ENCODE measurements around the gene RASSF1.
"Not testable (repeated sequence)": the region's sequence is repeated elsewhere in the genome, so short reads cannot be mapped to it uniquely, and the experiment has no call there.

Gene RASSF1

DNA sequence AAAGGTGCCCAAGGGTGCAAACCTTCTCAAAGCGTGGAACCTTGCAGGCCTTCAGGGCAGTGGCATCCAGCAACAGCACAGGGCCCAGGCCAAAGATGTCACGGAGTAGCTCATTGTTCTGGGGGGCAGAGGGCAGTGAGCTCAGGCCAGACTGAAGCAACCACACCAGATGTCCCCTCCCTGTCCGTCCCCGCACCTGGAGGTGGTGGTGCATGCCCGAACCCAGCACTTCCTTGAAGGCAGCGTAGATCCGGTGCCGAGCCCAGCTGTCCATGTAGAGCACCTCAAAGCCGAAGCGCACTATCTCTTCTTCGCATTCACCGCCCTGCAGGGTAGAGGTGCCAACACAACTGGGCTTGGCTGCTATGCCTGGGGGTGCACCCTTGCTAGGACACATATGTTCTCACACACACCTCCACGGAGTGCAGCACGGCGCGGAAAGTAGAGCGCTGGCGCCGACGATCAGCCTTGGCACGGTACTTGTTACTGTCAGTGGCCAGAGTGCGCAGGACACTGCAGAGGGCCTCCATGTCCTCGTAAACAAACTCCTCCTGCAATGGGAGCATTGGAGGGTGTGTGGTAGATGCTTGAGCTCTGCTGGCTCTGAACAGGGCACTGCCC lies 52.1 kb downstream of the RASSF1 start:
- H3K4me3 ChIP-seq (ENCODE audit: low read depth, low read length), result no peak overlapping the region
- TF ChIP-seq, protein P1, sequence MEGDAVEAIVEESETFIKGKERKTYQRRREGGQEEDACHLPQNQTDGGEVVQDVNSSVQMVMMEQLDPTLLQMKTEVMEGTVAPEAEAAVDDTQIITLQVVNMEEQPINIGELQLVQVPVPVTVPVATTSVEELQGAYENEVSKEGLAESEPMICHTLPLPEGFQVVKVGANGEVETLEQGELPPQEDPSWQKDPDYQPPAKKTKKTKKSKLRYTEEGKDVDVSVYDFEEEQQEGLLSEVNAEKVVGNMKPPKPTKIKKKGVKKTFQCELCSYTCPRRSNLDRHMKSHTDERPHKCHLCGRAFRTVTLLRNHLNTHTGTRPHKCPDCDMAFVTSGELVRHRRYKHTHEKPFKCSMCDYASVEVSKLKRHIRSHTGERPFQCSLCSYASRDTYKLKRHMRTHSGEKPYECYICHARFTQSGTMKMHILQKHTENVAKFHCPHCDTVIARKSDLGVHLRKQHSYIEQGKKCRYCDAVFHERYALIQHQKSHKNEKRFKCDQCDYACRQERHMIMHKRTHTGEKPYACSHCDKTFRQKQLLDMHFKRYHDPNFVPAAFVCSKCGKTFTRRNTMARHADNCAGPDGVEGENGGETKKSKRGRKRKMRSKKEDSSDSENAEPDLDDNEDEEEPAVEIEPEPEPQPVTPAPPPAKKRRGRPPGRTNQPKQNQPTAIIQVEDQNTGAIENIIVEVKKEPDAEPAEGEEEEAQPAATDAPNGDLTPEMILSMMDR (IDR thresholded peaks at IDR 0.05; ENCODE audit: low read depth, low read length), result no peak

DNA sequence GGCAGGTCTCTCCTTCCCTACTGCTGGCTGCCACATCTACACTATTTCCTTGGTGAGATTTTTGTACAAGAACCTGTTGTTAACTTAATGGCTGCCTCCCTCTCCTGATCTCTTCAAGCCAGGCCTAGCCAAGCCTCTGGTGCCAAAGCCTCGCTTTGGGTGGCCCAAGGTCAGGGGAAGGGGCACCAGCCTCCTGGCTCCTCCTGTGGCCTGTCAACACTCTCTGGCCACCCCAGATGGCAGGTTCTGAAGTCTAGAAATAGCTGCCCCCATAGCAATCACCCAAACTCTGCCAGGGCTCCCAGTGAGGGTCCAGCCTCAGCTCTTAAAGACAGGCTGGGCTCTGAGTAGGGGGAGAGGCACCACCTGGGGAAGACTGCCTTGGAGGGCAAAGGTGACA lies 53.4 kb downstream of the RASSF1 start:
- no peak overlapping the region for H3K4me3 ChIP-seq (ENCODE audit: low read depth, low read length)
- TF ChIP-seq, protein P1 (IDR thresholded peaks at IDR 0.05; ENCODE audit: low read depth, low read length), result no peak

DNA sequence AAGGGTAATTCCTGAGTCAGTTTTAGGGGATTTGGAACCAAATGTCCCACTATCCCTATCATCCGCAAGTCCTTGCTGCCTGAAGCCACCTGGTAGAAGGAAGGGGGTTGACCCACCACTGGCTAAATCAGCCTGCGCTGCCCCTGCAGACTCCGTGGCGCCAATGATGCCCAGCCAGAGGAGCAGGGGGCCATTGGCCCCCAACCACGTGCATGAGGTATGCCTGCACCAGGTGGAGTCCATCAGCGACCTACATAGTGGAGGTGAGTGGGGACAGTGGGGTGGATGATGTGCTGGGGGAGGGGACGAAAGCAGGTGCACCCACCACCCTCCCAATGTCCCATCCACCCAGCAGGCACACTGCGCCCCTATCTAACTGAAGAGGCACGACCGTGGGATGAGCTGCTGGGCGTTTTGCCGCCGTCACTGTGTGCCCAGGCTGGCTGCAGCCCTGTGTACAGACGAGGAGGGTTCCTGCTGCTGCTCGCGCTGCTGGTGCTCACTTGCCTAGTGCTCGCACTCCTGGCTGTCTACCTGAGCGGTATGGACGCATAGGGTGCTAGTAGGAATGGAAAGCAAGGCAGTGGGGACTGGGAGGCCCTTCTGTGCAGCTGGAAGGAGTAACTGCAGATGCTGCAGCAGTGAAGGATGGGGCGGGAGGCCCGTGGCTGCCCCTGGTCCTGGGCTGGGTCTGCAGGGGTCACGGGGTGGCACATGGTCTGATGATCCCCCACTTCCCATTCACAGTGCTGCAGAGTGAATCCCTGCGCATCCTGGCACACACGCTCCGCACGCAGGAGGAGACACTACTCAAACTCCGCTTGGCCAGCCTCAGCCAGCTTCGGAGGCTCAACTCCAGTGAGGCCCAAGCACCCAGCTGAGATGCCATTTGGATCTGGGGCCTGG lies 54.1 kb downstream of the RASSF1 start:
- H3K4me3 ChIP-seq (ENCODE audit: low read depth, low read length), result no peak overlapping the region
- TF ChIP-seq, protein P1 (IDR thresholded peaks at IDR 0.05; ENCODE audit: low read depth, low read length), result no peak

DNA sequence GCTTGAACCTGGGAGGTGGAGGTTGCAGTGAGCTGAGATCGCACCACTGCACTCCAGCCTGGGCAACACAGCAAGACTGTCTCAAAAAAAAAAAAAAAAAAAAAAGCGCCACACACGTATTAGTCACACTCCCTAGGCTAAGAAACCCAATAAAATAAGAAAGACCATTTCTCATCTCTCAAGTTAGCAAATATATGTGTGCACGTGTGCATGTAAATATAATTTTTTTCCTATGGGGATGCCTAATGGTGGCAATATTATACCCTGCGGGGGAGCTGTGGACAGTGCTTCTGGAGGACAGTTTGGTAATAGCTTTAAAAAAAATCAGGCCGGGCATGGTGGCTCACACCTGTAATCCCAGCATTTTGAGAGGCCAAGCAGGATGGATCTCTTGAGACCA lies 56.5 kb downstream of the RASSF1 start:
- not testable (repeated sequence) for H3K4me3 ChIP-seq (ENCODE audit: low read depth, low read length)

All from WI38 (cell line).